AG08396 (cell line): ENCODE results near the gene NOXO1.
A peak's percentile ranks its signal among the peaks of the same experiment; 100 is the strongest.

Experiments used
- DNase-seq: peaks from one replicate; pipeline ENCODE4 v3.0.0; 2012; ENCODE audit warnings: low spot score, mixed read lengths

Gene NOXO1

DNA sequence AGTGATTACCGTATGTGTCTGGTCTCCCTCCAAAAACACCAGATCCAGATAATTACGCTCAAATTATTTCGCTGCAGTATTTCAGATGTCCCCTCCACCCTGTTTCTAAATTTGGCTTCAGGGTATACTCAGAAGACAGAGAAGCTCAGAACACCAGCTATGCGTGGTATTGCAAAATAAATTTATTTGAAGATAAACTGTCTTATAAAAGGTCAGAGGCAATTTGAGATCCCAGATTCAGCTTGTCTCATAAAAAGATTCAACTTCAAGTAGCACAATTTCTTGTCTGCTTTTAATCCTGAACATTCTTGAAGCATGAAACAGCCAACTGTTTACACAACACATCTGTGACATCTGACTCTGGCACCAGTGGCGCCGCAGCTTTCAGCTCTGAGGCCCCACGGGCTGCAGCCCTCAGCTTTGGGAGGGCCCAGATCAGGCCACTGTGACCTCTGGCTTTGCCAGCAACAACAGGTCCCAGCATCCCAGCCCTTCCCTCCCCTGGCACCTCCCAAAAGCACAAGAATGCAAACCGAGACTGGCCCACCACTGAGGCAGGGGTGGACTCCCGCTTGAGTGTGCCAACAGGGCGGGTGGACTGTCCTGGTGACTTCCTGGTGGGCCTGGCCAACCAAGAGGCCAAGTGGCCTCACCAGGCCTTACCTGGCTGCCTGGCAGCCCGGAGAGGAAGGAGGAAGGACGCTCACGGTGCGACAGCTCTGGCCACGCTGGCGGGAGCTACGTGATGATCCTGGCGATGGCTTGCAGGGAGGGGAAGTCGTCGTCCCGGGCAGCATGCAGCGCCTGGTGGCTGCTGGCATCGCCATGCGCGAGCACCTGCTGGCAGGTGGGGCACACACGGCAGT, 16.5 kb upstream of the NOXO1 start:
- peak; percentile 73 for DNase-seq

GRCh38 chr16:1993731-1994131, 12.5 kb upstream of the NOXO1 start:
- DNase-seq, result no peak

GRCh38 chr16:1992704-1993317, 11.5 kb upstream of the NOXO1 start:
- no peak for DNase-seq

DNA sequence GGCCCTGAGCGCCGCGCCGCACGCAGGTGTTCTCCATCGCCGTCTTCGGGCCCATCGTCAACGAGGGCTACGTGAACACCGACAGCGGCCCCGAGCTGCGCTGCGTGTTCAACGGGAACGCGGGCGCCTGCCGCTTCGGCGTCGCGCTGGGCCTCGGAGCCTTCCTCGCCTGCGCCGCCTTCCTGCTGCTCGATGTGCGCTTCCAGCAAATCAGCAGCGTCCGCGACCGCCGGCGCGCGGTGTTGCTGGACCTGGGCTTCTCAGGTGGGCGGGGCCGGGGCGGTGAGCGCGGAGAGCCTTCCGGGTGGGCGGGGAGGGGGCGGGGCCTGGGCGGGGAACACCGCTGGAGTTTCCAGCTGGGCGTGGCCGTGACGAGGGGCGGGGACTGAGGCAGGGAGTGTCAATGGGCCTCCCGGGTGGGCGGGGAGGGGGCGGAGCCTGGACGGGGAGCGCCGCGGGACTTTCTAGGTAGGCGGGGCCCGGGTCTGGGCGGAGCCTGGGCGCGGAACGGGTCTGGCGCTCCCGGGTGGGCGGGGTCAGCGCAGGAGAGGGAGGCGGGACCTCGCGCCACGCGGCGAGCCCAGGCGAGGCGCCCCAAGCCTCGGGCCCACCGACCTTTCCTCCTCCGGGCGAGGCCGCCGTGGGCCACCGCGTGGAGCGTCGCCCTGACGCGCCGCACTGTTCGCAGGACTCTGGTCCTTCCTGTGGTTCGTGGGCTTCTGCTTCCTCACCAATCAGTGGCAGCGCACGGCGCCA, 10.9 kb upstream of the NOXO1 start:
- peak; percentile 95 for DNase-seq

DNA sequence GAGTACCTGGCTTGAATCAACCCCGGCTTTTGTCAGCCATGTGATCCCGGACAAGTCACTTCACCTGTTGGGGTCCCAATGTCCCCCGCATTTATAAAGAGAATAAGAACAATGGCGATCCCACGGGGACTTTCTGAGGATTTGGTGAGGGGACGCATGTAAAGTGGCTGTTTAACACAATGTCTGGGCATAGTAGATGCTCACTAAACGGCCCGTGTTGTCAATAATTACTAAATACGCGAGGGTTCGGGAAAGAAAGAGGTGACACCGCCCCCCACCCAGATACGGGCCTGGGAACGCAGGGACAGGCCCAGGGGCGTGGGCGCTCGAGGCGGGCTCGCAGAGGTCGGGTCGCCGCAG, 10.3 kb upstream of the NOXO1 start:
- DNase-seq, result no peak

GRCh38 chr16:1991135-1991551, 9.9 kb upstream of the NOXO1 start:
- no peak for DNase-seq

DNA sequence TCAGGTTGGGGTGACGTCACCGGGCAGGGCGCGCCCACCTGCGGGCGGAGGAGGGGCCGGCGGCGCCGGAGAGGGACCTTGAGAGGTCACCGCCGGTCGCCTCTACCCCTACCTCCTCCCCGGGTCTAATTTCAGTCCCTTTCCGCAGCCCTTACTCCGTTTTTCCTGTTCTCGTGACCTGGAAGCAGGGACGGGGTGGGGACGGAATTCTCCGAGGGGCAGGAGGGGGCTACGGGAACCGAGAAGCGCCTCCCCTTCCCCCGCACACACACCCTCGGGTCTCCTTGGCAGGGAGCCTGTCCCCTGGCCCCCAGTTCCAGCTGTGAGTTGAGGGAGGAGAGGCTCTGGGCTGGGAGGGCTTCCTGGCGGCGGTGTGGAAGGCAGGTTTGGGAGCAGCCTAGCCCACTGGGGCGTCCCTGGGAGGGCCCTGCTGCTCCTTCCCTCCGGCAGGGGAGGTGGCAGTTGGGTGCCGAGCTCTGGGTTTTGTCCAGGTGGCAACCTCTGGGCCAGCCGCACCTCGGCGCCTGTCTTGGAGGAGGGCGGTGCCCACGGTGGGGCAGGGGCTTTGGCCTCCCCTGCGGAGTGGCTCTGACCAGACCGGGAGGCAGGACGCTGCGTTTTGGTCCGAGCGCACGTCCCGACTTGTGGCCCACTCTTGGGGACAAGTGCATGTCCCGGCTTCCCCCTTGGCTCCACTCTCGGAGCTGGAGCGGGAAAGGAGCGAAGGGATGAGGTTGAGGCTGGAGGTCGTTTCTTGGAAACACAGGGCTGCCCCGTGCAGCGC, 9.3 kb upstream of the NOXO1 start:
- no peak for DNase-seq

- no peak for DNase-seq
These were observed 8.8 kb upstream of the NOXO1 start for GRCh38 chr16:1990101-1990350.

GRCh38 chr16:1989209-1990100, 8.2 kb upstream of the NOXO1 start, which contains the start of gene SYNGR3:
Gene SYNGR3 (plus strand): TSS chr16:1989970. CDS start chr16:1990103, 133 bp downstream.
- DNase-seq, result peak; percentile 68

DNA sequence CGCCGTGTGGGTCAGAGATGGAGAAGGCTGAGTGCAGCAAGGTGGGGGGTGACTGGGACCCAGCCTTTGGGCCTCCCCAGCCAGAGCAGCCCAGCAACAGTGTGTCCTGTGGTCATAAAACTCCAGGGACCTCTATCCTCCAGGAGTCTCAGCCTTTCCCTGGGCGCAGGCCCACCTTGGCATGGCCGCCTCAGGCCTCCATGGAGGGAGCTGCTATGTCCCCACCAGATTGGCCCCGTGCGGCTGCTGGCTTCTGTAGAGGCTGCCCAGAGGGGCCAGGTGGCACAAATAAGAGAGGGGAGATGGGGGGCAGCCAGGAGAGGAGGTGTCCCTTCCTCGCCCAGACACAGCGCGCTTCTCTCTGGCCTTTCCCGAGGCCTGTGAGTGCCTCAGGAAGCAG, 5.9 kb upstream of the NOXO1 start:
- no peak for DNase-seq

DNA sequence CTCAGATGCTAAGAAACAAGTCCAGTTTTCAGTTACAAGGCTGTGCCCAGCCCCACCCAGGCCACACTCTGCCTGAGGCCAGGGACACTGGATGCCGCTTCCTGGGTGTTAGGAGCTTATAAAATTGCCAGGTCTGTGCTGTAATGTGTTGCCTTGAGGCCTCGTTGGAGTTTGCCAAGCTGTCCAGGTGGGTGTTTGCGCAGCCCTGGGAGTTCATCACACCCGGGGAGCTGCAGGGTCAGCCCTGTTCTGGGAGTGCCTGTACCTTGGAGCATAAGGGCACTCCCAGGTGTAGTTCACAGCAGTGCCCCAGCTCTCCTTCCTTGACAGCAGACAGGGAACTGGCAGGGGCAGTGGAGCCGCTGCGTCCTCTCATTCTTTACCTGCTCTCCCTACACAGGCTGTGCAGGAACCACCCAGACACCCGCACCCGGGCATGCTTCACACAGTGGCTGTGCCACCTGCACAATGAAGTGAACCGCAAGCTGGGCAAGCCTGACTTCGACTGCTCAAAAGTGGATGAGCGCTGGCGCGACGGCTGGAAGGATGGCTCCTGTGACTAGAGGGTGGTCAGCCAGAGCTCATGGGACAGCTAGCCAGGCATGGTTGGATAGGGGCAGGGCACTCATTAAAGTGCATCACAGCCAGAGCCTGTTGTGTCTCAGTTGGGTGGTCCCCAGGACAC, 4.3 kb upstream of the NOXO1 start:
- no peak for DNase-seq

- peak; percentile 51 for DNase-seq
These were observed 3.3 kb upstream of the NOXO1 start for GRCh38 chr16:1984347-1985225.

- peak; percentile 99 for DNase-seq
These were observed 2.5 kb upstream of the NOXO1 start, which contains the start of gene GFER for GRCh38 chr16:1983544-1984346. Gene GFER (plus strand): TSS chr16:1984193. CDS start chr16:1984219, 26 bp downstream.

- DNase-seq, result no peak
These were observed 1.8 kb upstream of the NOXO1 start for GRCh38 chr16:1982991-1983543.

- DNase-seq, result no peak
These were observed 754 bp upstream of the NOXO1 start for GRCh38 chr16:1982013-1982433.

DNA sequence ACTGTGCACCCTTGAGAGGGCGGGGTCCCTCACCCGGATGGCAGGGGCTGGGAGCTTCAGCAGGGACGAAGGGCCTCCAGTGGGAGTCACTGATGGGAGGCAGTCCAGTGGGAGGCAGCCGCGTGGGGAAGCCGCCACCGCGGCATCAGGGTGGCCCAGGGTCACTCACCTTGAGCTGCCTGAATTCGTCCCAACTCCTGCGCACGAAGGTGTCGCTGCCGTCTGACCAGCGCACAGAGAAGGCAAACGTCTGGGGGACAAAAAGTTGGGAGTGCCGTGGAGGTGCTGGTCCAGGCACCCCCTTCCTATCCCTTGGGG, 540 bp downstream of the NOXO1 start:
- DNase-seq, result no peak

GRCh38 chr16:1980030-1980769, 1.1 kb downstream of the NOXO1 start:
- DNase-seq, result no peak
